ENCODE data around the gene GLIS1.

The GLIS1 gene

DNA sequence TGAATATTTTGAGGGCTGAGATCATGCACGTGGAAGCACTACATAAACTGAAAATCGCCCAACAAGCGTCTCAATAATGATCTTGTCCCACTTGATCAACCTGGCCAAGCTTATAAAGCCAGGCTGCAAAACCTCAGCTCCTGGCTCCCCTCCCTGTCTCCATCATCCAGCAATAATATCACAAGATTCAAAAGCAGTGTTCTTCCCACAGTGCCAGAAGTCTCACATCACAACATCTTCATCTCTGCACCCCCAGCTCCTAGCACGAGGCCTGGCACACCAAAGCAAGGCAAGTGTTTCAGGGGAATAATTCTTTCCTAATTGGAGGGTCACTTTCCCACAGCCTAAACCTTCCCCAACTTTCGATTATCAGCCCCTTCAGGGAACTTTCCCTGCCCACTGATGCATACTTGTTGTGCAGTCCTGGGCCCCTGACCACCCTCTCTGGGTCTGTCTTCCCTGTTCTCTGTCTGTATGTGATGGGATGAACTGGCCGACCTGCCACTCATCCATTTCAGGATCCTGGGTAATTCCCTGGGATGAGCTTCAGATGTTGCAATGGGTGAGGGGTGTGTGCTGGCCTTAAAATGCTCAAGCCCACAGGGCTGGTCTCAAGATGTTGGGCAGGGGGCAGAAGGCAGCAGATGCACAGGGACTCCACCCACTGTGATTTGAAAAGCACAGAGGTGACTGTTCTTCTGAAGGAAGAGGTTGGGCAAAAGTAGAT is 150.7 kb downstream of the GLIS1 start:
- DNase-seq = no peak
- no peaks in the 10 kb centered on the region for H3K27me3 ChIP-seq (replicated peaks; ENCODE audit: insufficient read depth, low read length)
- no peaks in the 10 kb centered on the region for H3K9me2 ChIP-seq (replicated peaks; ENCODE audit: insufficient read depth, low read length)
- H3K36me3 ChIP-seq (replicated peaks; ENCODE audit: insufficient read depth, low read length) = no peaks in the 10 kb centered on the region
- no peak overlapping the region for H2AFZ ChIP-seq (ENCODE audit: low read length)
- no peak overlapping the region for H3K4me3 ChIP-seq (ENCODE audit: low read length)
- no peak overlapping the region for H3K27ac ChIP-seq (ENCODE audit: low read length)
- peaks cover 17% of the 10 kb centered on the region for H3K4me1 ChIP-seq (ENCODE audit: low read length)
- no peak overlapping the region for H3K4me2 ChIP-seq (ENCODE audit: low read depth, low read length)
- no peaks in the 10 kb centered on the region for H3K9me3 ChIP-seq (replicated peaks; ENCODE audit: insufficient read depth, low read length)
- no peak overlapping the region for H3K9ac ChIP-seq (ENCODE audit: low read length)
- TF ChIP-seq EZH2phosphoT487 (IDR thresholded peaks at IDR 0.05; ENCODE audit: low read length) (no peak), EZH2 (optimal IDR thresholded peaks at IDR 0.05; ENCODE audit: low read depth, low read length) (no peak)
- TF ChIP-seq, protein P1, sequence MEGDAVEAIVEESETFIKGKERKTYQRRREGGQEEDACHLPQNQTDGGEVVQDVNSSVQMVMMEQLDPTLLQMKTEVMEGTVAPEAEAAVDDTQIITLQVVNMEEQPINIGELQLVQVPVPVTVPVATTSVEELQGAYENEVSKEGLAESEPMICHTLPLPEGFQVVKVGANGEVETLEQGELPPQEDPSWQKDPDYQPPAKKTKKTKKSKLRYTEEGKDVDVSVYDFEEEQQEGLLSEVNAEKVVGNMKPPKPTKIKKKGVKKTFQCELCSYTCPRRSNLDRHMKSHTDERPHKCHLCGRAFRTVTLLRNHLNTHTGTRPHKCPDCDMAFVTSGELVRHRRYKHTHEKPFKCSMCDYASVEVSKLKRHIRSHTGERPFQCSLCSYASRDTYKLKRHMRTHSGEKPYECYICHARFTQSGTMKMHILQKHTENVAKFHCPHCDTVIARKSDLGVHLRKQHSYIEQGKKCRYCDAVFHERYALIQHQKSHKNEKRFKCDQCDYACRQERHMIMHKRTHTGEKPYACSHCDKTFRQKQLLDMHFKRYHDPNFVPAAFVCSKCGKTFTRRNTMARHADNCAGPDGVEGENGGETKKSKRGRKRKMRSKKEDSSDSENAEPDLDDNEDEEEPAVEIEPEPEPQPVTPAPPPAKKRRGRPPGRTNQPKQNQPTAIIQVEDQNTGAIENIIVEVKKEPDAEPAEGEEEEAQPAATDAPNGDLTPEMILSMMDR (IDR thresholded peaks at IDR 0.05; ENCODE audit: low read length) = no peak
- no peaks in the 10 kb centered on the region for H4K20me1 ChIP-seq (ENCODE audit: insufficient read depth, low read length)
- H3K79me2 ChIP-seq (ENCODE audit: low read length) = no peaks in the 10 kb centered on the region
- no peaks in the 10 kb centered on the region for H3F3A ChIP-seq (ENCODE audit: insufficient read depth, low read length)

GRCh38 chr1:53587252-53587988 is 151.5 kb downstream of the GLIS1 start:
- Histone ChIP-seq H3K4me3 (ENCODE audit: low read length) (no peak overlapping the region), H3K9ac (ENCODE audit: low read length) (no peak overlapping the region), H3K9me2 (replicated peaks; ENCODE audit: insufficient read depth, low read length) (no peaks in the 10 kb centered on the region), H4K20me1 (ENCODE audit: insufficient read depth, low read length) (no peaks in the 10 kb centered on the region), H3K36me3 (replicated peaks; ENCODE audit: insufficient read depth, low read length) (no peaks in the 10 kb centered on the region), H3K27me3 (replicated peaks; ENCODE audit: insufficient read depth, low read length) (no peaks in the 10 kb centered on the region), H3K4me2 (ENCODE audit: low read depth, low read length) (no peak overlapping the region), H2AFZ (ENCODE audit: low read length) (no peak overlapping the region), H3F3A (ENCODE audit: insufficient read depth, low read length) (no peaks in the 10 kb centered on the region), H3K9me3 (replicated peaks; ENCODE audit: insufficient read depth, low read length) (no peaks in the 10 kb centered on the region), H3K79me2 (ENCODE audit: low read length) (no peaks in the 10 kb centered on the region), H3K27ac (ENCODE audit: low read length) (no peak overlapping the region), H3K4me1 (ENCODE audit: low read length) (peaks cover 17% of the 10 kb centered on the region)
- DNase-seq = no peak
- no peak for TF ChIP-seq EZH2 (optimal IDR thresholded peaks at IDR 0.05; ENCODE audit: low read depth, low read length)

DNA sequence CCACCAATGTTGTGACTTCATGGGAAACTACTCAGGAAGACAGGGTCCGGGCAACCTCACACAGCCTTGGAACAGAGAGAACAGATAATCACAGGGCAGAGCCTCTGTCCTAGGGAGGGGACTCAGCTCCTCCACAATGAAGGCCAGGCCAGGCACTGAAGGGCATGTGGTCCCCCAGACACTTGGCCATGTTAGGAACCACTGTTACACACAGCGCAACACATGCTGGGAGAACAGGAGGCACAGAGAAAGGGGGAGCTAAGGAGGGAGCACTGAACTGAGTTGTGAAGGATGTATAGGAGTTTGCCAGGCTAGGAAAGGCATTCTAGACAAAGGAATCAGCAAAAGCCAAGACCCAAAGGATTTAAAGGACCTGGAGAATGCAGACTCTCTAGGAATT is 152.2 kb downstream of the GLIS1 start:
- Histone ChIP-seq H3K79me2 (ENCODE audit: low read length) (no peaks in the 10 kb centered on the region), H4K20me1 (ENCODE audit: insufficient read depth, low read length) (no peaks in the 10 kb centered on the region), H3K27me3 (replicated peaks; ENCODE audit: insufficient read depth, low read length) (no peaks in the 10 kb centered on the region), H3K4me3 (ENCODE audit: low read length) (no peak overlapping the region), H3K4me1 (ENCODE audit: low read length) (peaks cover 17% of the 10 kb centered on the region), H3F3A (ENCODE audit: insufficient read depth, low read length) (no peaks in the 10 kb centered on the region), H3K27ac (ENCODE audit: low read length) (no peak overlapping the region), H3K9ac (ENCODE audit: low read length) (no peak overlapping the region), H3K9me3 (replicated peaks; ENCODE audit: insufficient read depth, low read length) (no peaks in the 10 kb centered on the region), H2AFZ (ENCODE audit: low read length) (no peak overlapping the region), H3K4me2 (ENCODE audit: low read depth, low read length) (no peak overlapping the region), H3K9me2 (replicated peaks; ENCODE audit: insufficient read depth, low read length) (no peaks in the 10 kb centered on the region), H3K36me3 (replicated peaks; ENCODE audit: insufficient read depth, low read length) (no peaks in the 10 kb centered on the region)
- DNase-seq = no peak
- TF ChIP-seq, protein P1 (IDR thresholded peaks at IDR 0.05; ENCODE audit: low read length) = no peak
- TF ChIP-seq EZH2 (optimal IDR thresholded peaks at IDR 0.05; ENCODE audit: low read depth, low read length) = no peak
- TF ChIP-seq EZH2phosphoT487 (IDR thresholded peaks at IDR 0.05; ENCODE audit: low read length) = no peak
